Right lobe of liver (tissue), 6 donors: Measurements from ENCODE around the gene VAPB. TPM values are rescaled to one million over a fixed set of nuclear protein-coding genes. Genes with fewer than 3 reads are reported as not detected.

Experiments used
- ATAC-seq, 4 donors: fragments of 200-7000 bp; cut with Tn5 transposase; one replicate each; pipeline ENCODE4 v1.9.1; 2020; ENCODE audit warnings: mild to moderate bottlenecking in 4 of 4, moderate library complexity in 4 of 4
- DNase-seq, 3 donors: peaks; one replicate each; pipeline ENCODE4 v3.0.0-alpha.2; 2020
- H3K27ac ChIP-seq, 3 donors: fragments of 200-600 bp; one replicate each; pipeline ENCODE4 v1.8.0; 2022
- H3K27me3 ChIP-seq, 2 donors: fragments of 200-600 bp; one replicate each; pipeline ENCODE4 v1.8.0; 2022
- H3K36me3 ChIP-seq, 4 donors: fragments of 200-600 bp; sonication (generic) in 1 of 4; one replicate each; pipeline versions ENCODE4 v1.5.1 to v1.8.0; 2017 to 2022; ENCODE audit warnings: control low read depth in 1 of 4
- H3K4me1 ChIP-seq, 4 donors: fragments of 200-600 bp; sonication (generic) in 1 of 4; one replicate each; pipeline versions ENCODE4 v1.5.1 to v1.8.0; 2017 to 2022; ENCODE audit warnings: control low read depth in 1 of 4
- H3K4me3 ChIP-seq, 3 donors: fragments of 200-600 bp; one replicate each; pipeline ENCODE4 v1.8.0; 2022
- H3K9me3 ChIP-seq, 4 donors: fragments of 200-600 bp; sonication (generic) in 1 of 4; one replicate each; pipeline versions ENCODE4 v1.5.1 to v1.8.0; 2017 to 2022; ENCODE audit warnings: control low read depth in 1 of 4
- POLR2A ChIP-seq: fragments of 450-650 bp; IDR thresholded peaks from one replicate; pipeline ENCODE4 v1.6.1; 2017; ENCODE audit warnings: antibody characterized with exemption, mild to moderate bottlenecking
- WGBS: methylation state at CpG from one replicate; pipeline ENCODE4 v1.1.6; 2018; ENCODE audit warnings: low coverage, low lambda C conversion rate; ENCODE audit not compliant: insufficient coverage; ENCODE audit errors: missing lambda C conversion rate; 5-methylcytosine and 5-hydroxymethylcytosine counted together
- intact Hi-C, 2 donors: fragments of 100-400 bp; cut with DNase I; formaldehyde crosslinking; loops; one replicate each; pipeline versions ENCODE4 v1.11.2 to v1.14.1; 2022
- total RNA-seq, 6 experiments: library from RNA; depleted of rRNA in 2 of 6; stranded (reverse); fragments of >200 nt in 2 of 6; fragmentation: NEBNext Ultra II Directional in 3 of 6; extraction: Animal tissue kit (Norgen Biotek cat#: 25700) in 3 of 6; gene quantifications; one replicate each; pipeline versions ENCODE4 v1.1.0 to v1.2.4, GENCODE V29; 2016 to 2023
- TF ChIP-seq, protein P1 (sequence below), 4 donors: fragments of 200-600 bp in 3 of 4; fragments of 450-650 bp in 1 of 4; IDR thresholded peaks; one replicate each; pipeline versions ENCODE4 v1.5.1 to v1.8.0; 2016 to 2022; ENCODE audit warnings: antibody characterized with exemption in 4 of 4, mild to moderate bottlenecking in 2 of 4
- donor health status: DM: no; HTN: yes; CAD: no.
- donor health status: DM: no; HTN: no; CAD: no.
- donor health status: DM: no; HTN: no; CAD: no.
- donor health status: DM: no; HTN: yes; CAD: no.
- donor health status: DM: no; HTN: yes; CAD: no.

VAPB gene
- total RNA-seq, 6 experiments from 2014 or later = 17.5 to 42.9 (median 31.4) TPM

DNA sequence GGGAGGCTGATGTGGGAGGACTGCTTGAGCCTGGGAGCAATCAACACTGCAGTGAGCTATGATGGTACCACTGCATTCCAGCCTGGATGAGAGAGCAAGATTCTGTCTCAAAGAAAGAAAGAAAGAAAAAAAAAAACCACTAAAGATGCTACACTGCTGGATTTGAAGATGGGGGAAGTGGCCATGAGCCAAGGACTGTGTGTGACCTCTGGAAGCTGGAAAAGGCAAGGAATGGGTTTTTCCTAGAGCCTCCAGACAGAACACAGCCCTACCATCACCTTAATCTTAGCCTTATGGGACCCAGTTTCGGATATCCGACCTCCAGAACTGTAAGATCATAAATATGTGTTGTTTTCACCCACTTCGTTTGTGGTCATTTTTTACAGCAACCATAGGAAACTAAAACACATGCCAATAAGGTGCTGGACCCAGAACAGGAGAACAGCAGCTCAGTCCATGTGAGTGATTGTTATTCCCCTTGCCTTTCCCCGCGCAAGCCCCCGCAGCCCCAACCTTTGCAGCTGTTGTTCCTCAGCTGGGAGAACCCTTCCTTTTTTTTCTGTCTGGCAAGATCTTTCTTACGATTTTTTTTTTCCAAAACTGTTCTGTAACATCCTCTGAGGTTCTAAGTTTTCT, 11.1 kb upstream of the VAPB start:
- Histone ChIP-seq H3K27me3 (no peaks in the 10 kb centered on the region), H3K36me3 (no peaks in the 10 kb centered on the region), H3K27ac (no peak overlapping the region), H3K4me1 (peaks cover 0 to 10% (median 0%) of the 10 kb centered on the region in 4 donors), H3K9me3 (no peaks in the 10 kb centered on the region), H3K4me3 (no peak overlapping the region)
- TF ChIP-seq, protein P1, sequence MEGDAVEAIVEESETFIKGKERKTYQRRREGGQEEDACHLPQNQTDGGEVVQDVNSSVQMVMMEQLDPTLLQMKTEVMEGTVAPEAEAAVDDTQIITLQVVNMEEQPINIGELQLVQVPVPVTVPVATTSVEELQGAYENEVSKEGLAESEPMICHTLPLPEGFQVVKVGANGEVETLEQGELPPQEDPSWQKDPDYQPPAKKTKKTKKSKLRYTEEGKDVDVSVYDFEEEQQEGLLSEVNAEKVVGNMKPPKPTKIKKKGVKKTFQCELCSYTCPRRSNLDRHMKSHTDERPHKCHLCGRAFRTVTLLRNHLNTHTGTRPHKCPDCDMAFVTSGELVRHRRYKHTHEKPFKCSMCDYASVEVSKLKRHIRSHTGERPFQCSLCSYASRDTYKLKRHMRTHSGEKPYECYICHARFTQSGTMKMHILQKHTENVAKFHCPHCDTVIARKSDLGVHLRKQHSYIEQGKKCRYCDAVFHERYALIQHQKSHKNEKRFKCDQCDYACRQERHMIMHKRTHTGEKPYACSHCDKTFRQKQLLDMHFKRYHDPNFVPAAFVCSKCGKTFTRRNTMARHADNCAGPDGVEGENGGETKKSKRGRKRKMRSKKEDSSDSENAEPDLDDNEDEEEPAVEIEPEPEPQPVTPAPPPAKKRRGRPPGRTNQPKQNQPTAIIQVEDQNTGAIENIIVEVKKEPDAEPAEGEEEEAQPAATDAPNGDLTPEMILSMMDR (IDR thresholded peaks at IDR 0.05) = no peak
- no peak for TF ChIP-seq POLR2A
- intact Hi-C loops = loop anchor here in 1 of 2 donors (10.0 kb wide), 1 partner anchor 63 kb away; no protein-coding TSS in a partner anchor
- 77% methylated on average over 6 of the region's 7 CpGs for WGBS
- ATAC-seq (no peak), DNase-seq (no peak)

DNA sequence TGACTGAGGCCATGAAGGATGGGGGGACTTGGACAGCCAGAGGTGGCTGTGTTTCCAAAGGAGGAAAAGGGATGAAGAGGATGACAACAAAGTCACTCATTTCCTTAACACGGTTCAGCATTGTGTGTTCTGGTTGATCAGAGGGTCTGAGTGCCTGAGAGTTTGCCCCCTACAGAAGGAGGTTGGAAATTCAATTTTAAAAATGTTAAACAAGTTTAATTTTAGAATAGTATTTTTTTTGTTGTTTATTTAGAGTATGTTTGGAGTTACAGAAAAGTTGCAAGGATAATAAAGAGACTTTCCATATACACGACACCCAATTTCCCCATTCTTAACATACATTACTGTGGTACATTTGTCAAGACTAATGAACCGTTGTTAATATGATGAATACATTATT, 10.3 kb upstream of the VAPB start:
- H3K9me3 ChIP-seq = no peaks in the 10 kb centered on the region
- no peaks in the 10 kb centered on the region for H3K27me3 ChIP-seq
- H3K36me3 ChIP-seq = no peaks in the 10 kb centered on the region
- ATAC-seq (no peak), DNase-seq (no peak)
- H3K4me3 ChIP-seq = no peak overlapping the region
- TF ChIP-seq POLR2A = no peak
- TF ChIP-seq, protein P1 (IDR thresholded peaks at IDR 0.05) = no peak
- peaks cover 0 to 10% (median 0%) of the 10 kb centered on the region in 4 donors for H3K4me1 ChIP-seq
- no peak overlapping the region for H3K27ac ChIP-seq
- intact Hi-C loops = loop anchor here in 1 of 2 donors (10.0 kb wide), 1 partner anchor 64 kb away; no protein-coding TSS in a partner anchor
- WGBS = 56% methylated on average over 3 of the region's 3 CpGs

DNA sequence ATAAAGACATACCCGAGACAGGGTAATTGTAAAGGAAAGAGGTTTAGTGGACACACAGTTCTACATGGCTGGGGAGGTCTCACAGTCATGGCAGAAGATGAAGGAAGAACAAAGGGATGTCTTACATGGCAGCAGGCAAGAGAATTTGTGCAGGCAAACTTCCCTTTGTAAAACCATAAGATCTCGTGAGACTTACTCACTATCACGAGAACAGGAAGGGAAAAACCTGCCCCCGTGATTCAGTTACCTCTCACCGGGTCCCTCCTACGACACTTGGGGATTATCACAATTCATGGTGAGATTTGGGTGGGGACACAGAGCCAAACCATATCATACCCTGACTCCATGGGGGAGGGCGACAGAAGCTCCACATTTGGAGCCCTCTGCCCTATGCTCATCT, 7.4 kb upstream of the VAPB start:
- 69% methylated on average over 5 of the region's 7 CpGs for WGBS
- TF ChIP-seq, protein P1 (IDR thresholded peaks at IDR 0.05) = no peak
- no peak for TF ChIP-seq POLR2A
- ATAC-seq (no peak), DNase-seq (no peak)
- Histone ChIP-seq H3K27me3 (no peaks in the 10 kb centered on the region), H3K4me1 (no peaks in the 10 kb centered on the region), H3K9me3 (no peaks in the 10 kb centered on the region), H3K27ac (no peak overlapping the region), H3K36me3 (no peaks in the 10 kb centered on the region), H3K4me3 (no peak overlapping the region)
- intact Hi-C loops = no loop called here

DNA sequence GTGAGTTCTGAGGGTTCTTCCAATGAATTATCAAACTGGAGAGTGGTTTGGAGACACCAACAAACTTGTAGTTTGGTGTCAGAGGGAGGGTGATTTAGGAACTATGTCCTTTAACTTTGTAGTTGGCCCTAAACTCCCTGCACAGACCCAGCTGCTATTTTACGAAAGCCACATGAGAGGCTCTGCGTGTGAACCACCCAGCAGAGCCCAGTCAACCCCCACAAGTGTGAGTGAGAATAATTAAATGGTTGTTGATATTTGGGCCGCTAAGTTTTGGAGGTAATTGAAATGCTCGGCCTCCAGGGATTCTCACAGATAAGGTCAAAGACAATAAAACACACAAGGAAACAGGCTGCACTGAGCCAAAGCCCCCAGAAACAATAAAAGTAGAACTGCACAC, 6.9 kb upstream of the VAPB start:
- no peak for ATAC-seq
- H3K27ac ChIP-seq = no peak overlapping the region
- H3K36me3 ChIP-seq = no peaks in the 10 kb centered on the region
- no peaks in the 10 kb centered on the region for H3K27me3 ChIP-seq
- no peak for DNase-seq
- no peaks in the 10 kb centered on the region for H3K4me1 ChIP-seq
- H3K9me3 ChIP-seq = no peaks in the 10 kb centered on the region
- H3K4me3 ChIP-seq = no peak overlapping the region
- intact Hi-C loops = no loop called here
- TF ChIP-seq POLR2A = no peak
- TF ChIP-seq, protein P1 (IDR thresholded peaks at IDR 0.05) = no peak
- 80% methylated on average over 3 of the region's 4 CpGs for WGBS
